ENCODE data around the gene CRIM1.
A peak's percentile ranks its signal among the peaks of the same experiment; 100 is the strongest.

CRIM1 gene

GRCh38 chr2:36415381-36416022 lies 59.9 kb downstream of the CRIM1 start:
- no peak for TF ChIP-seq ZBTB7A (IDR thresholded peaks at IDR 0.05; ENCODE audit: low read depth)
- TF ChIP-seq REST (IDR thresholded peaks at IDR 0.05; ENCODE audit: low read depth), result no peak
- no peak for TF ChIP-seq TAF1 (IDR thresholded peaks at IDR 0.05; ENCODE audit: low read depth)
- TF ChIP-seq TEAD4 (IDR thresholded peaks at IDR 0.05), result no peak
- TF ChIP-seq EGR1 (IDR thresholded peaks at IDR 0.05), result no peak
- no peak for TF ChIP-seq CREB1 (IDR thresholded peaks at IDR 0.05; ENCODE audit: low read depth)

DNA sequence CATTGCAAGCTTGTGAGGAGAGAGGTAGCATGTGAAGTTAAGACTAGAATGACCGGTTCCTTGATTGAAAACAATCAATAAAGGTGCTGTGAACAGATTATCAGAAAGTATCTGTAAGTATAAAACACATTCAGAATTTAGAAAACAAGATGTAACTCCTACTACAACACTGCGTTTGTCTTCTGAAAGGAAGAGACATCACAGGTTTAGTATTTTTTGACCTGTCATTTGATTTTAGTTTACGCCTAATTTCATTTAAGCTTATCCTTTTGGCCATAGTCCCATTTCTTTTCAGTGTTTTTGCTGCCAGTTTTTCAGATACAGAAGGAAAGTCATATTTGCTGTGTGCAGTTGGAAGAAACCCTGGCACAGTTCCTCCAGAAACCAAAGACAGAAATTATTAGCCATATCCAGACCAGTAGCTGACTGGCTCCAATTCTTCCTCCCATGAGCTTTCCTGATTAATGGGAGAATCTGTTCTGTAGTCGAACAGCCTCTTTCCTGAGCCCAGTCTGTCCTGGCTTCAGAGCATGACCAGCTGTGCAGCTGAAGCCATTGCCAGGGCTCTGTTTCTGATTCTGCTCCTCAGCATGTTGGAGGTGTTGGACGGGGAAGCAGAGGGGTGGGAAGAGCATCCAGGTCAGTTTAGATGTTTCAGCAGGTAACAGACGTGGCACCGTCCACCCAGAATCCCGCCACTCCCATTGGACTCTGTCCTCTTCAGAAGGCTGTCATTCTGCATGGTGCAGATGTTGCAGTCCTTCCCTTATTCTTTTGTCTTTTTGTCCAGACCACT lies 61.0 kb downstream of the CRIM1 start:
- TF ChIP-seq EGR1 (IDR thresholded peaks at IDR 0.05), result no peak
- TF ChIP-seq EP300 (IDR thresholded peaks at IDR 0.05; ENCODE audit: borderline replicate concordance), result no peak

- TF ChIP-seq NFIC (IDR thresholded peaks at IDR 0.05) (no peak), TAF1 (IDR thresholded peaks at IDR 0.05; ENCODE audit: low read depth) (no peak), ZBTB7A (IDR thresholded peaks at IDR 0.05; ENCODE audit: low read depth) (no peak), EGR1 (IDR thresholded peaks at IDR 0.05) (no peak)
- TF ChIP-seq, protein P1, sequence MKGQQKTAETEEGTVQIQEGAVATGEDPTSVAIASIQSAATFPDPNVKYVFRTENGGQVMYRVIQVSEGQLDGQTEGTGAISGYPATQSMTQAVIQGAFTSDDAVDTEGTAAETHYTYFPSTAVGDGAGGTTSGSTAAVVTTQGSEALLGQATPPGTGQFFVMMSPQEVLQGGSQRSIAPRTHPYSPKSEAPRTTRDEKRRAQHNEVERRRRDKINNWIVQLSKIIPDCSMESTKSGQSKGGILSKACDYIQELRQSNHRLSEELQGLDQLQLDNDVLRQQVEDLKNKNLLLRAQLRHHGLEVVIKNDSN (IDR thresholded peaks at IDR 0.05), result no peak
Measured at GRCh38 chr2:36420569-36421181, 65.1 kb downstream of the CRIM1 start.

GRCh38 chr2:36421379-36421778 lies 65.8 kb downstream of the CRIM1 start:
- TF ChIP-seq TAF1 (IDR thresholded peaks at IDR 0.05; ENCODE audit: low read depth), result no peak
- TF ChIP-seq EP300 (IDR thresholded peaks at IDR 0.05; ENCODE audit: borderline replicate concordance), result no peak
- no peak for TF ChIP-seq REST (IDR thresholded peaks at IDR 0.05; ENCODE audit: low read depth)
- no peak for TF ChIP-seq CEBPB (IDR thresholded peaks at IDR 0.05)
- no peak for TF ChIP-seq YY1 (IDR thresholded peaks at IDR 0.05; ENCODE audit: low read depth)
- no peak for TF ChIP-seq NFIC (IDR thresholded peaks at IDR 0.05)
- TF ChIP-seq RAD21 (IDR thresholded peaks at IDR 0.05; ENCODE audit: low read depth), result no peak
- no peak for TF ChIP-seq TCF12 (IDR thresholded peaks at IDR 0.05; ENCODE audit: low read depth)

- TF ChIP-seq CEBPB (IDR thresholded peaks at IDR 0.05) (no peak), RAD21 (IDR thresholded peaks at IDR 0.05; ENCODE audit: low read depth) (no peak), REST (IDR thresholded peaks at IDR 0.05; ENCODE audit: low read depth) (no peak), FOXM1 (IDR thresholded peaks at IDR 0.05; ENCODE audit: borderline replicate concordance, low read depth) (no peak), ZBTB7A (IDR thresholded peaks at IDR 0.05; ENCODE audit: low read depth) (no peak), TEAD4 (IDR thresholded peaks at IDR 0.05) (no peak), TCF12 (IDR thresholded peaks at IDR 0.05; ENCODE audit: low read depth) (0 out of 2 replicates have a peak, but pooled peaks have one; percentile 52), EP300 (IDR thresholded peaks at IDR 0.05; ENCODE audit: borderline replicate concordance) (peak; percentile 46; the same call in 1 of the 2 replicates), EGR1 (IDR thresholded peaks at IDR 0.05) (no peak), YY1 (IDR thresholded peaks at IDR 0.05; ENCODE audit: low read depth) (no peak), NFIC (IDR thresholded peaks at IDR 0.05) (0 out of 2 replicates have a peak, but pooled peaks have one; percentile 9), CREB1 (IDR thresholded peaks at IDR 0.05; ENCODE audit: low read depth) (no peak), TAF1 (IDR thresholded peaks at IDR 0.05; ENCODE audit: low read depth) (no peak)
- TF ChIP-seq, protein P2, sequence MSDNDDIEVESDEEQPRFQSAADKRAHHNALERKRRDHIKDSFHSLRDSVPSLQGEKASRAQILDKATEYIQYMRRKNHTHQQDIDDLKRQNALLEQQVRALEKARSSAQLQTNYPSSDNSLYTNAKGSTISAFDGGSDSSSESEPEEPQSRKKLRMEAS (IDR thresholded peaks at IDR 0.05), result no peak
- TF ChIP-seq, protein P1 (IDR thresholded peaks at IDR 0.05), result peak; percentile 79
Measured at GRCh38 chr2:36423172-36423571, 67.6 kb downstream of the CRIM1 start.
